ENCODE measurements around the gene CLRN3.

DNA sequence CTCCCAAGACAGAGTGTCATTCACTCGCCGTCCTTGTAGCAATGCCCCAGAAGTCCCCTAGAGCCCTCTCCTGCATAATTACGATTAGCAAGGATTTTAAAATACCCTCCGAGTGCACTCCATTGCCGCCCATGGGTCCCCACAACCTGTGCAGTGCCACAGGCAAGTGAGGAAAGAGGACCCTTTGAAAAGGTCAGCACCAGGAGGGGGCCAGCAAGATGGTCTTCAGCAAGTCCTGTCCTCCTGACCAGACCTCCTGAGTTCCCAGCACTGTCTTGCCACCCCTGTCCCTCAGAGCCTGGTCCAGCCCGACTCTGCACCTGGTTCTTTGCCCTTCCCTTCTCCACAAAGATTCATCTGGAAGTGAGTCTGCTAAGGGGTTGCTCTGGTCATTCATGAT lies 32.1 kb downstream of the CLRN3 start:
- TF ChIP-seq, protein P1, sequence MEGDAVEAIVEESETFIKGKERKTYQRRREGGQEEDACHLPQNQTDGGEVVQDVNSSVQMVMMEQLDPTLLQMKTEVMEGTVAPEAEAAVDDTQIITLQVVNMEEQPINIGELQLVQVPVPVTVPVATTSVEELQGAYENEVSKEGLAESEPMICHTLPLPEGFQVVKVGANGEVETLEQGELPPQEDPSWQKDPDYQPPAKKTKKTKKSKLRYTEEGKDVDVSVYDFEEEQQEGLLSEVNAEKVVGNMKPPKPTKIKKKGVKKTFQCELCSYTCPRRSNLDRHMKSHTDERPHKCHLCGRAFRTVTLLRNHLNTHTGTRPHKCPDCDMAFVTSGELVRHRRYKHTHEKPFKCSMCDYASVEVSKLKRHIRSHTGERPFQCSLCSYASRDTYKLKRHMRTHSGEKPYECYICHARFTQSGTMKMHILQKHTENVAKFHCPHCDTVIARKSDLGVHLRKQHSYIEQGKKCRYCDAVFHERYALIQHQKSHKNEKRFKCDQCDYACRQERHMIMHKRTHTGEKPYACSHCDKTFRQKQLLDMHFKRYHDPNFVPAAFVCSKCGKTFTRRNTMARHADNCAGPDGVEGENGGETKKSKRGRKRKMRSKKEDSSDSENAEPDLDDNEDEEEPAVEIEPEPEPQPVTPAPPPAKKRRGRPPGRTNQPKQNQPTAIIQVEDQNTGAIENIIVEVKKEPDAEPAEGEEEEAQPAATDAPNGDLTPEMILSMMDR (conservative IDR thresholded peaks at IDR 0.05) = no peak
- TF ChIP-seq ZFX (IDR thresholded peaks at IDR 0.05) = no peak
